GM19463 (cell line): ENCODE data around the gene SCGB1C1.
A peak's percentile ranks its signal among the peaks of the same experiment; 100 is the strongest.

Experiments used
- ATAC-seq: cut with Tn5 transposase; IDR thresholded peaks from one replicate; pipeline ENCODE4 v1.9.1; 2021; ENCODE audit warnings: mild to moderate bottlenecking, moderate library complexity; ENCODE audit not compliant: unreplicated experiment

The SCGB1C1 gene

DNA sequence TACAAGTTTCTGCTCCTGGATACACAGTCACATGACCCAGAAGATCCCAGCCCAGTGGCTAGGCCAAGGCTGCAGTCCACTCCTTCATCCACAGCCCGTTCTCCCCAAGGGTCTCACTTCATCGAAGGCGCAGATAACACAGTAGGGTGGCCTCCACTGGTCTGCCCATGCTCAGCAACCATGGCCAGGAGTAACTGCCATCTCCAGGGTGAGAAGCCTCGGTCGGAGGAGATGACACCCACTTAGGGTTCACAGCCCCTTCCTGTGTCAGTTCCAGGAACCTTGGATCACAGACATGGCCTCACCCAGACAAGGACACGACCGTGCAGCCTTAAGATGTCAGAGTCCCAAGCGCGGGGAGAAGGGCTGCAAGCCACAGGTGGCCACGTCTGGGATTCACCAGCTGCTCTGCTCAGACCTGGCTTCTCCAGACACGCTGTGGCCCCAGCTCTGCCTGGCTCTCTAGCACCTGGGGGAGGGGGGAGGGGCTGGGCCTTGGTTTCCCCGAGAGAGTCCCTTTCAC is 11.8 kb downstream of the SCGB1C1 start:
- ATAC-seq, result no peak

DNA sequence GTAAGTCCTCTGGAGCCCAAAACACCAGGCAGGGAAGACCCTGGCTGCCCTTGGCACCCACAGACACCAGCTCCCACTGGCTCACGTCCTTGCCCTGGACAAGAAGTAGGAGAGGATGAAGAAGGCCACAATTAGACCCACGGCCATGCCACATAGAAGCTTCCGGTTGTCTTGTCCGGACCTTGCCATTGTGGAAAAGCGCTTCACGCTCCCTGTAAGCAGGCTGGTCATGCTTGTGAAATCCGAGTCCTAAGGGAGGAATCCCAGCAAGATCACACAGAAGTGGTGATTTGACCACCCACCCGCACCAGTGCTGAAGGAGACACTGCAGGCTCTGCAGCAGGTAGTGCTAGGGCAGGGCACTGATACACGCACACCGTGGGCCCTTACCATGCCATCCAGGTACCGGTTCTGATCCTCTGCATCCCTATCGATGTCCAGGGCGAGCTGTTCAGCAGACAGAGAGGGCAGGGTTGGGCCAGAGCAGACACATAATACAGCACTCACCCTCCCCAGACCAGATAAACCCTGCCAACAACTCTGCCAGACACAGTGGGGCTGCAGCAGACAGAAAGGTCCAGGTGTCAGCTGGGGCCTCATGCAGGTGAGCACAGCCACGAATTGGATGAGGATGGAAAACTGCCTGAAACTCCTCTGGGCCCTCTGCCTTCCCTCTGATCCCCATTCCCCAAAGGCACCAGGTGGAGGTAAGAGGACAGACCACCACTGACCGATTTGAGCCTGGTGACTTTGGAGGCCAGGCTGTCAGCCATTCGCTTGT is 12.5 kb downstream of the SCGB1C1 start:
- ATAC-seq, result no peak

DNA sequence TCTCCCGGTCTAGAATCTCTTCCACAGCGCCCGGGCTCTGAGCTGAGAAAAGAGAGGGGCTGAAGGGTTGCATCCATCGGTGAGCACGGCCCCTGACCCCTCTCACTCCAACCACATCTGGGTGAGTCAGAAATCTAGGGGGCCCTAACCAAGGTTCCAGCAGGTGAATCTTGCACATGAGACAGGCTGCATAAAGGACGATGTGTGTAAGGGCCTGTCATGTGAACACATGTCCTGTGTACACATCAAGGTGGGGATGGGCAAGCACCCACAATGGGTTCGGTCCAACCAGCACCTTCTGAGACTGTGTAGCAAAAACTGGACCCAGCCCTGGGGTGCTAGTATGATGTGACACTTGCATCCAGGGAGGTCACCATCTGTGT is 13.1 kb downstream of the SCGB1C1 start:
- no peak for ATAC-seq

DNA sequence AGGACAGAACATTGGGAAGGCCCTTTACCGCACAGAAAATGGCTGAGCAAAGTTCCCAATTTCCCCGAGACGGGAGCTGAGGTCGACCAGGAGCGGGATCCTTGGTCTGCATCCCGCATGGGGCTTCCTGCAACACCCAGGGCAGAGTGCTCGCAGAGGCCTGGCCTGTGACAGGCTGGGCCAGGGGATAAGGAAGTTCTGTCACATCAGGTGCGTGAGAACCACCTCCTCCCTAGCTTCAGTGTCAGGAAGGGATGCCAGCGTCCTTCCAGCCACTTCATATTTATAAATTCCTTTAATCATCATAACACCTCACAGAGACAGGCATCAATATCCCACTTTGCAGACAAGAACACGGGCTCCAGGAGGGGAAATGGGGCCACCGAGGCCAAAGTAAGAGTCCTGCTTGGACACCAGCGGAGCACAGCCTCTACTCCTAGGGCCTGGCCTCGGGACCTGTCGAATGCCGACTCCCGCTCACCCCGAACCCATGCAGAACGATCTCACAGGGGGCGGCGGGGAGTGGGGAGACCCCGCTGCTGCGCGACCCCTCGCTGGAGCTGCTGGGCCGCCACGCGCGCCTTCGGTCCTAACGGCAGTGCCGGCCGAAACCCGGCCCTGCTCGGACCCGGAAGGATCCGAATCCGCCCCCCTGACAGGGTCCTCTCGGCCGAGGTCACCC is 13.8 kb downstream of the SCGB1C1 start:
- ATAC-seq, result peak; percentile 1

DNA sequence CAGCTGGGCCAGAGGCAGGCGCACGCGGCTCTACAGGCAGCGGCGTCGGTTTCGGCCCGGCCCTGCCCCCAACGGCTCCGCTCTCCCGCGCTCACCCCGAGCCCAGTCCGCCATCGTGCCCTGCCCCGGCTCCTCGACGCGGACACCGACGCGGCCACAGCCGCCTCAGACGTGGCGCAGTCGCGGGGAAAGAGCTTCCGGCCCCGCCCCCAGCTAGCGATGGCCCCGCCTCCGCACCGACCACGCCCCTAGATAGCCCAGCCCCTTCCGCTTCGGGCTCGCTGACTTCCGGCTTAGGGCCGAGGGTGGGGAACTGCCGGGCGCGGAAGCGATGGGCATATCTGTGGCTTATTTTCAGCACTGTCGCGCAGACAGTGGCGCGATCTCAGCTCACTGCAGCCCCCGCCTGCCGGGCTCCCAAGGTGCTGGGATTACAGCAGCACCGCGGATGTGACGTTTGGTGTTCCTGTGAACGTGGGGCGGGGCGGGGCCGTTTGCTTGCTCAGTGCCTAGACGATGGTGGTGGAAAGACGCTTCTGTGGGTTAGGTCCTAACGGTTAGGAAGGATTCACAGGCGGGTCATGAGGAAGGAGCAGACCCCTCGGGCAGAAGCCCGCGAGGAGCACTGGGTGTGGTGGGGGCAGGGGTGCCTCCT is 14.5 kb downstream of the SCGB1C1 start, which contains the start of the genes BET1L and RIC8A:
BET1L (minus strand) TSS at position 192 of the 655 bp plus-strand sequence; CDS start at position 114, 78 bp downstream.
RIC8A (plus strand) TSS at position 501 of the 655 bp plus-strand sequence. CDS start 1,147 bp downstream, outside the sequence.
- ATAC-seq, result peak; percentile 74

DNA sequence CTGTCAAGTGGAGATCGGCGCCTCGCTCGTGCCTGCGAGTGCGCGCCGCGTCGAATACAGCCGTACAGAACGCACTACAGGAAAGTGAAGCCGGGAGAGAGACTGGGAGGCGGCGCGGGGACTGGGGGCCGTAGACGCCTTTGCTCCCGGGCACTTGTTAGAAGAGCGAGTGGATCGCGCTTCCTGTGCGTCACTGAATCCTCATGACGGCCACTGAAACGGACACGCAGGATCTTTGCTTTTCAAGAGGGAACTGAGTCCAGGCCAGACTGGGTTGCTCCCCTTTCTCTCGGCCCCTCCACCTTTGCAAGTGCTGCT is 14.9 kb downstream of the SCGB1C1 start:
- no peak for ATAC-seq

DNA sequence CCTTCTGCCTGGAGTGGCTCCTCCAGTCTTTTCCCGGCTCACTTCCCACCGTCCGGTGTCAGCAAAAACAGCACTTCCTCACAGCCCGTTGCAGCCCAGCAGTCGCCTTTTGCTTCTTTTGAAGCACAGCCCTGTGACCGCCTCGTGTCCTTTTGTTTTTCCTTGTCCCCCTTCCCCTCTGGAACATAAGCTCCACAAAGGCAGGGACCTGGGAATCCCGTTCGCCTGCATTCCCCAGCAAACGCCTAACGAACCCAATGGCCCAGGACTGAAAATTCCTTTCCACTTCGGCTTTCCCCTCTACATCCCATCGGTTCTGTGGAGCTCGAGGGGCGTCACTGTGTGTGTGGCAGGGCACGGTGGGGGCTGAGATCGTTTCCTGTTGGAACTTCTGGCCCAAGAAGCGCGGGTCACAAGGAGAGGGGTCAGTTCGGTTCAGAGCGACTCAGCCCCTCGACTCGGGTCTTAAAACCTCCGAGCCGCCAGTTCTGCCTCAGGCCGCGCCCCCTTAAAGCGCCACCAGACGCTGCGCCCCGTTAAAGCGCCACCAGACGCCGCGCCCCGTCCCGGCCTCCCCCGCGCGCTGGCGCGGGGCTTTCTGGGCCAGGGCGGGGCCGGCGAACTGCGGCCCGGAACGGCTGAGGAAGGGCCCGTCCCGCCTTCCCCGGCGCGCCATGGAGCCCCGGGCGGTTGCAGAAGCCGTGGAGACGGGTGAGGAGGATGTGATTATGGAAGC is 15.5 kb downstream of the SCGB1C1 start:
- peak; percentile 45 for ATAC-seq

DNA sequence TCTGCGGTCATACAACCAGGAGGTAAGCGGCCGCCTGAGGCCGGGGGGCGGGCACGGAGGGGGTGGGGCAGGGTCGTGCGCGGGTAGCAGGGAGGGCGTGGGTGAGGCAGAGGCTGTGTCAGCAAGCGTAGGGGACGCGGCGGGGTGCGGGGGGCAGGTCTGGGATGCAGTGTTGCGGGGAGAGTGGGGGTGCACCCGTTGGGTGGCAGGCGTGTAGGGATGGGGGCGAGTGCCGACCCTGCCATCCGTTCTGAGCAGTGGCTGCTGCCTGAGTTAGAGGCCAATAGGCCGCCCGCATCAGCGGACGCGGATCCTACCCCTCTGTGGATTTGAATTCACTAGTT is 16.0 kb downstream of the SCGB1C1 start:
- ATAC-seq, result no peak

DNA sequence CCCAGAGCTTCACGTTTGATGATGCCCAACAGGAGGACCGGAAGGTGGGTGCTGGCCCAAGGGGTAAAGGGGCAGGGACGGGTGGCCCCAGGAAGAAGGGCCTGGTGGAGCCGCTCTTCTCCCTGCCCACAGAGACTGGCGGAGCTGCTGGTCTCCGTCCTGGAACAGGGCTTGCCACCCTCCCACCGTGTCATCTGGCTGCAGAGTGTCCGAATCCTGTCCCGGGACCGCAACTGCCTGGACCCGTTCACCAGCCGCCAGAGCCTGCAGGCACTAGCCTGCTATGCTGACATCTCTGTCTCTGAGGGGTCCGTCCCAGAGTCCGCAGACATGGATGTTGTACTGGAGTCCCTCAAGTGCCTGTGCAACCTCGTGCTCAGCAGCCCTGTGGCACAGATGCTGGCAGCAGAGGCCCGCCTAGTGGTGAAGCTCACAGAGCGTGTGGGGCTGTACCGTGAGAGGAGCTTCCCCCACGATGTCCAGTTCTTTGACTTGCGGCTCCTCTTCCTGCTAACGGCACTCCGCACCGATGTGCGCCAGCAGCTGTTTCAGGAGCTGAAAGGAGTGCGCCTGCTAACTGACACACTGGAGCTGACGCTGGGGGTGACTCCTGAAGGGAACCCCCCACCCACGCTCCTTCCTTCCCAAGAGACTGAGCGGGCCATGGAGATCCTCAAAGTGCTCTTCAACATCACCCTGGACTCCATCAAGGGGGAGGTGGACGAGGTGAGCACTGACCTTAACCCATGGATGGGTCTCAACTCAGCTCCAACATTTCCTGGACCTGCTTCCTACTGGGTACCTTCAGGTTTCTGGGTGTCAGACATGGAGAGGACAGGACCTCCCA is 16.6 kb downstream of the SCGB1C1 start:
- ATAC-seq, result no peak

DNA sequence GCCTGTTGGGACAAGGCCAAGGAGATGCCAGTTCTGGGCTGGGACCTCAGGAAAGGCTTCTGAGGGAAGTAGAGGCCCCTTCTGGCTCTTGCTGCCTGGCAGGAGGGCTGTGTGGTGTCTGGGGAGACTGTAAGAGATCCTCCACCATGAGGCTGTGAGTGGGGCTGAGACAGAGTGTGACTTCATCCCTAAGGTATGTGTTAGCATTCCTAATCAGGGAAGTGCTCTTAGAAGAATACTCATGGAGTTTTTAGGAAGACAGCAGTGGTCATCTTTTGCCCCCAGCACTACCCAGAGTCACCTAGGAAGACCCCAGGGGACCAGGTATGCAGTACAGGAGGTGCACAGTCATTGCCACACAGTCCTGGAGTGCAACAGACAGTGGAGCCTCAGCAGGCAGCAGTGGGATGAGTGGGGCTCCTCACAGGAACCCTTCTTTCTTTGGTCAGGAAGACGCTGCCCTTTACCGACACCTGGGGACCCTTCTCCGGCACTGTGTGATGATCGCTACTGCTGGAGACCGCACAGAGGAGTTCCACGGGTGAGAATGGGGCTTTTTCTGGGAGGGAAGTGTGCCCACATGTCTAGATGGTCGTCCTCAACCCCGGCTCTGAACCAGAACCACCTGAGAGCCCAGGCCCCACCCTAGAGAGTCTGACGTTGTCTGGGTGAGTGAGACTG is 17.4 kb downstream of the SCGB1C1 start:
- no peak for ATAC-seq

DNA sequence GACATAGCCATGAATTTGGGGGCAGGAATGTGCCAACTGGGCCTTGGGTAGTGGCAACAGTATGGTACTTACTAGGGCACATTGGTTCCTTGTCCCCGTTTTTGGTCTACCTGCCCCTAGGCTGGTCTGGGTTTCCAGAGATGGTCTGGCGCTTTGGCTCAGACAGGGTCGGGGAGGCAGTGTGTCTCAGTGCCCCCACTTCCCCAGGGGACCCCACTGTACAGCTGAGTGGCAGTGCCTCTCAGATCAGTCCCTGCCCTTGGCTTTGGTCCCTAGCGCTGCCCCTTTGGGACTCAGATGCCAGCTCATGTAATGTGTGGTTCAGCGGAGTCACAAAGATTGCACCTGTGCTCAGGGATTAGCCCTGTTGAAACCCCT is 17.9 kb downstream of the SCGB1C1 start:
- ATAC-seq, result no peak

DNA sequence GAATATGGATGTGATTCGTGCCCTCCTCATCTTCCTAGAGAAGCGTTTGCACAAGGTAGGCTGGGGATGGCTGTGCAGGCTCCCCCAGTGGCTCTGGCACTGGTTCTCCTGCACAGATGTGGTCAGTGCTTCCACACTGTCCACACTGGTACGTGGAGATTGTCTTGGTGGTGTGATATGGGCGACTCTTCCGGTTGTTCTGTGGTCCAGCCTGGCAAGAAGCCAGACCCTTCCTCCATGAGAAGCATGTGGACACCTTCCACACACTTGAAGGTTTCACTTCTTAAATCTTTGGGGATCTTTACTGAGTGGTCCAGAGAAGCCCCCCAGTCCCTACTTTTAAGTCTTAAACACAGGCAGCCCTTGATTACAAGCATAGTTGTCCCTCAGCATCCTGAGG is 18.4 kb downstream of the SCGB1C1 start:
- no peak for ATAC-seq

DNA sequence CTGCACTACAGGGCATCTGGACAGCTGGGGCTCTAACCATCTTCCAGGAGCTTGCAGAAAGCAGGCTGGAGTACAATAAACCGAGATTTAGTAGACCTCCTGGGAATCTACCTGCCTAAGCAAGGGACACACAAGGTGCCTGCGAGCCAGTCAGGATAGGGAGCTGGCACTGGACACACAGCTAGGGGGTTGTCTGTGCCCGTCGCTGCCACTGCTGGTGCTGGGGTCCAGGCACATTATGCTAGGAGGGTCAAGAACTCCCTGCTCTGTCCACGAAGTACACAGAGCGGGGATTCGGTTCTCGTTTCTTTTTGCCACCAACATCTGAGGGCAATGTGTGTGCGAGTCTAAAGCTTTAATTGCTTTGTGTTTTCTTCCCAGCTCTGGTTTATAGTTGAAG is 18.9 kb downstream of the SCGB1C1 start:
- ATAC-seq, result no peak

DNA sequence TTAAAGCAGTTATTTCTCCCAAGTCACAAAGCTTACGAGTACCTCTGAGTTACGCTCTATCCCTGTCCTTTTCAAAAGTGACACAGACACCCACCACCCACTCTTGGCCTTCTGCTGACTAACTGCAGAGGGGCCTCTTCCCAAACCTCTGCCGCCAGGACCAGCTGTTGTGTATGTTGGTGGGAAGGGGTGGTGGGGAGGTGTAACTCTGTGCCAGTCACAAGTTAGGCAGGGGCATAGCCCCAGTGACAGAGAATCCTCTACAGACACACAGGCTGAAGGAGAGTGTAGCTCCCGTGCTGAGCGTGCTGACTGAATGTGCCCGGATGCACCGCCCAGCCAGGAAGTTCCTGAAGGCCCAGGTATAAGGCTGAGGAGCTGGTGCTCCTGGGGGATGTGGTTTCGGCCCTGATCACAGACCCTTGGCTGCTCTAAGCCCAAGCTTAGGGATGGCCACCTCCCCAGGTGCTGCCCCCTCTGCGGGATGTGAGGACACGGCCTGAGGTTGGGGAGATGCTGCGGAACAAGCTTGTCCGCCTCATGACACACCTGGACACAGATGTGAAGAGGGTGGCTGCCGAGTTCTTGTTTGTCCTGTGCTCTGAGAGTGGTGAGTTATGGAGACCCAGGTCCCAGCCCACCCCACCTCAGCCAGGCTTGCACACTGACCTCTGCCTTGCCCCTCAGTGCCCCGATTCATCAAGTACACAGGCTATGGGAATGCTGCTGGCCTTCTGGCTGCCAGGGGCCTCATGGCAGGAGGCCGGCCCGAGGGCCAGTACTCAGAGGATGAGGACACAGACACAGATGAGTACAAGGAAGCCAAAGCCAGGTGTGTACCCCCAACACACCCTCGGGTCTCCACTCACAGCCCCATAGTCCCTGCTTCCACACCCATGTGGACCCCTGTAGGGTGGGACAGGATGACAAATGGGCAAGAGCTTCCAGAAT is 19.5 kb downstream of the SCGB1C1 start:
- no peak for ATAC-seq

DNA sequence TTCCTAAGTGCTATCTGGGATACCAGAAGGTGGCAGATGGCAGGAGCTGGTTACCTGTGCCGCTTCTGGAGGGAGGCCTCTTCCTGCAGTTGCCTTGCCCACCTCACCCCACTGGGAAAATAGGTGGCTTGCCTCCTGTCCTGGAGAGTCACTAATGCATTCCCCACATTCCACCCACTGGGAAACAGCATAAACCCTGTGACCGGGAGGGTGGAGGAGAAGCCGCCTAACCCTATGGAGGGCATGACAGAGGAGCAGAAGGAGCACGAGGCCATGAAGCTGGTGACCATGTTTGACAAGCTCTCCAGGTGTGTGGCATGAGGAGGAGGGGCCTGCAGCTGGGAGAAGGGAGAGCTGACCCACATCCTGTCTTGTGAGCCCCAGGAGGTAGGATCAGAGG is 20.2 kb downstream of the SCGB1C1 start:
- ATAC-seq, result no peak

DNA sequence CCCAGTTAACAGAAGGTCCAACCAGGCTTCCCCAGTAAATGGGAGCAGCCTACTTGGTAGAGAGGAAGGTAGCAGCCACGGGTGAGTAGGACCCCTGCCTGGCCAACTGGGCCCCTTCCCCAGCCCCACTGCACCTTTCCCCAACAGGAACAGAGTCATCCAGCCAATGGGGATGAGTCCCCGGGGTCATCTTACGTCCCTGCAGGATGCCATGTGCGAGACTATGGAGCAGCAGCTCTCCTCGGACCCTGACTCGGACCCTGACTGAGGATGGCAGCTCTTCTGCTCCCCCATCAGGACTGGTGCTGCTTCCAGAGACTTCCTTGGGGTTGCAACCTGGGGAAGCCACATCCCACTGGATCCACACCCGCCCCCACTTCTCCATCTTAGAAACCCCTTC is 21.2 kb downstream of the SCGB1C1 start:
- no peak for ATAC-seq

DNA sequence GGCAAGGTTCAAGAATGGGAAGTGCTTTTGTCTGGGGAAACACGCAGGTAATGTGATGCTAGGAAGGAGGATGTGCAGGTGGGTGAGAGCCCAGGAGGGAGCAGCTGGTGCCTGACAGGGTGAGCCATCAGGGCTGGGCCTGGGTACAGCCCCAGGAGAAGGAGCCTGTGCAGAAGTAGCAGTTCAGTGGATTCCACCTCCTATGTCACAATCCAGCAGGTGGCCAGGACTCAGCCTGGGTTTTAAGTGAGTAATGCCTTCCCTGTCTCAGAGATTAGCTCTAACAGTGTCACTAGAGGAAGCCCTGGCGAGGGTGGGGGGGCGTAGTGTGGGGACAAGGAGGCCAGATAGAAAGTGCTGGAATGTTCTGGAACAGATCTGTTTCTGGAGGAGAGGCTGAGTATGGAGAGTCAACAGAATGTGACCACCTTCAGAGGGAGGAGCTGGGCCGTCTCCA is 22.7 kb downstream of the SCGB1C1 start:
- ATAC-seq, result no peak
